PC-9 (cell line): ENCODE data around the gene CAMTA1. TPM values are rescaled to one million over a fixed set of nuclear protein-coding genes. Genes with fewer than 3 reads are reported as not detected.

Experiments used
- BruUV-seq: library from RNA; stranded (reverse); fragments of 400-500 nt; replicated peaks from 2 replicates; lab custom pipeline; 2021; lab: Mats Ljungman, UMichigan
- CTCF ChIA-PET: fragments of 300-600 bp; sonication (Branson Sonifier 250); formaldehyde crosslinking; loops from one replicate; lab custom pipeline; 2022; ENCODE audit warnings: antibody characterized with exemption; lab: Charles Lee
- POLR2A ChIA-PET: fragments of 300-600 bp; sonication (Branson Sonifier 250); formaldehyde crosslinking; loops from one replicate; lab custom pipeline; 2022; ENCODE audit warnings: antibody characterized with exemption; ENCODE audit not compliant: unreplicated experiment; lab: Charles Lee
- DNase-seq, 2 experiments: peaks; one replicate each; pipeline versions ENCODE4 v3.0.0 to v3.0.0-alpha.2; 2015 to 2022; ENCODE audit warnings: mixed read lengths in 1 of 2
- H2AFZ ChIP-seq: fragments of 200-600 bp; sonication (generic); 2 replicates; pipeline ENCODE4 v1.8.1; 2017; ENCODE audit warnings: antibody characterized with exemption
- H3F3A ChIP-seq: fragments of 200-600 bp; sonication (generic); 2 replicates; pipeline ENCODE4 v1.8.1; 2017; ENCODE audit warnings: antibody characterized with exemption, mild to moderate bottlenecking, low read depth; ENCODE audit not compliant: insufficient read depth
- H3K27ac ChIP-seq: fragments of 200-600 bp; sonication (generic); 2 replicates; pipeline ENCODE4 v1.6.1; 2016; ENCODE audit warnings: mixed run types
- H3K27me3 ChIP-seq: fragments of 200-600 bp; sonication (generic); 2 replicates; pipeline ENCODE4 v1.6.1; 2016; ENCODE audit warnings: low read depth, mixed run types; ENCODE audit not compliant: insufficient read depth
- H3K36me3 ChIP-seq: fragments of 200-600 bp; sonication (generic); 2 replicates; pipeline ENCODE4 v1.6.1; 2016; ENCODE audit warnings: low read depth, mixed run types
- H3K4me1 ChIP-seq: fragments of 200-600 bp; sonication (generic); replicated peaks from 2 replicates; pipeline ENCODE4 v1.6.1; 2016; ENCODE audit warnings: mixed run types; ENCODE audit not compliant: insufficient read depth
- H3K4me2 ChIP-seq: fragments of 200-600 bp; sonication (generic); 2 replicates; pipeline ENCODE4 v1.6.1; 2017; ENCODE audit warnings: mixed run types
- H3K4me3 ChIP-seq: fragments of 200-600 bp; sonication (generic); 2 replicates; pipeline ENCODE4 v1.6.1; 2016; ENCODE audit warnings: mixed run types
- H3K79me2 ChIP-seq: fragments of 200-600 bp; sonication (generic); 2 replicates; pipeline ENCODE4 v1.6.1; 2017; ENCODE audit warnings: low read depth, mixed run types
- H3K9me2 ChIP-seq: fragments of 200-600 bp; sonication (generic); 2 replicates; pipeline ENCODE4 v1.8.1; 2017; ENCODE audit warnings: mild to moderate bottlenecking; ENCODE audit not compliant: insufficient read depth
- H3K9me3 ChIP-seq: fragments of 200-600 bp; sonication (generic); 2 replicates; pipeline ENCODE4 v1.8.1; 2016; ENCODE audit warnings: low read depth; ENCODE audit not compliant: insufficient read depth
- H4K20me1 ChIP-seq: fragments of 200-600 bp; sonication (generic); 2 replicates; pipeline ENCODE4 v1.8.1; 2017; ENCODE audit not compliant: insufficient read depth
- CTCF ChIP-seq: fragments of 200-600 bp; sonication (generic); conservative IDR thresholded peaks from 2 replicates; pipeline ENCODE4 v1.6.1; 2017; ENCODE audit warnings: mixed run types, antibody characterized with exemption, mild to moderate bottlenecking, moderate library complexity
- EZH2 ChIP-seq: fragments of 200-600 bp; sonication (generic); IDR thresholded peaks from 2 replicates; pipeline ENCODE4 v1.8.0; 2017; ENCODE audit warnings: antibody characterized with exemption, low read depth
- intact Hi-C: fragments of 100-400 bp; cut with micrococcal nuclease; formaldehyde crosslinking; loops from one replicate; pipeline ENCODE4 v1.10.0; 2022; ENCODE audit not compliant: unreplicated experiment
- total RNA-seq: library from RNA; stranded (reverse); gene quantifications from 2 replicates; pipeline ENCODE4 v1.2.3, GENCODE V29; 2021

Gene CAMTA1
- total RNA-seq, 1 experiment from 2014 or later, result 72.3 TPM

GRCh38 chr1:7500381-7501083 lies 715.3 kb downstream of the CAMTA1 start:
- no peak overlapping the region for H3K4me2 ChIP-seq
- POLR2A ChIA-PET, result no interaction called here
- intact Hi-C loops, result no loop called here
- H3F3A ChIP-seq, result no peaks in the 10 kb centered on the region
- no peak overlapping the region for H2AFZ ChIP-seq
- H3K27me3 ChIP-seq, result peaks cover 27% of the 10 kb centered on the region; the same call in 1 of the 2 replicates
- no peak overlapping the region for H3K4me3 ChIP-seq
- no peaks in the 10 kb centered on the region for H4K20me1 ChIP-seq
- no peaks in the 10 kb centered on the region for H3K9me3 ChIP-seq
- CTCF ChIA-PET, result no interaction called here
- H3K36me3 ChIP-seq, result no peaks in the 10 kb centered on the region
- H3K4me1 ChIP-seq, result no peaks in the 10 kb centered on the region
- no TSS peak for BruUV-seq
- H3K27ac ChIP-seq, result no peak overlapping the region
- no peaks in the 10 kb centered on the region for H3K79me2 ChIP-seq
- H3K9me2 ChIP-seq, result no peaks in the 10 kb centered on the region
- DNase-seq, result no peak
- TF ChIP-seq CTCF, result no peak
- no peak for TF ChIP-seq EZH2

GRCh38 chr1:7501084-7501491 lies 715.8 kb downstream of the CAMTA1 start:
- ChIA-PET POLR2A (no interaction called here), CTCF (no interaction called here)
- no peak for DNase-seq
- Histone ChIP-seq H3K9me3 (no peaks in the 10 kb centered on the region), H3K27me3 (peaks cover 23% of the 10 kb centered on the region; the same call in 1 of the 2 replicates), H3K79me2 (no peaks in the 10 kb centered on the region), H3K36me3 (no peaks in the 10 kb centered on the region), H3K27ac (no peak overlapping the region), H4K20me1 (no peaks in the 10 kb centered on the region), H2AFZ (no peak overlapping the region), H3K9me2 (no peaks in the 10 kb centered on the region), H3K4me2 (no peak overlapping the region), H3K4me1 (no peaks in the 10 kb centered on the region), H3K4me3 (no peak overlapping the region), H3F3A (no peaks in the 10 kb centered on the region)
- BruUV-seq, result no TSS peak
- intact Hi-C loops, result no loop called here
- no peak for TF ChIP-seq EZH2
- TF ChIP-seq CTCF, result no peak

GRCh38 chr1:7501723-7502603 lies 716.7 kb downstream of the CAMTA1 start:
- no peaks in the 10 kb centered on the region for H3F3A ChIP-seq
- BruUV-seq, result no TSS peak

More at GRCh38 chr1:7501723-7502603, 716.7 kb downstream of the CAMTA1 start:
- Histone ChIP-seq H4K20me1 (no peaks in the 10 kb centered on the region), H3K79me2 (no peaks in the 10 kb centered on the region), H3K9me3 (no peaks in the 10 kb centered on the region), H3K4me1 (no peaks in the 10 kb centered on the region), H3K27ac (no peak overlapping the region), H3K4me2 (no peak overlapping the region), H3K27me3 (peaks cover 24% of the 10 kb centered on the region), H2AFZ (no peak overlapping the region), H3K9me2 (no peaks in the 10 kb centered on the region), H3K36me3 (no peaks in the 10 kb centered on the region), H3K4me3 (no peak overlapping the region)
- TF ChIP-seq CTCF (no peak), EZH2 (no peak)
- ChIA-PET CTCF (interaction anchor here (0.5 kb wide), 1 partner anchor 1329 kb away, joined by 4 read pairs; no protein-coding TSS in a partner anchor), POLR2A (no interaction called here)
- DNase-seq, result no peak
- intact Hi-C loops, result no loop called here
